ENCODE results near the gene TMEM183A. TPM values are rescaled to one million over a fixed set of nuclear protein-coding genes. Genes with fewer than 3 reads are reported as not detected.

The TMEM183A gene
- total and polyA plus RNA-seq, 2 experiments from 2014 or later = 55.1 to 128 TPM

- TF ChIP-seq POLR2AphosphoS5 (IDR thresholded peaks at IDR 0.05; ENCODE audit: low read depth) (no peak), STAT1 (IDR thresholded peaks at IDR 0.05; ENCODE audit: unreplicated experiment) (no peak), CTCF (conservative IDR thresholded peaks at IDR 0.05; ENCODE audit: low read depth in 2 of 2) (no peak), ZNF331 (CRISPR knock-in tag; IDR thresholded peaks at IDR 0.05; ENCODE audit: low read depth) (no peak)
Observed at GRCh38 chr1:202959276-202959620, 47.9 kb upstream of the TMEM183A start (continued).

GRCh38 chr1:202961220-202961880 lies 45.8 kb upstream of the TMEM183A start:
- peaks cover 7% of the 10 kb centered on the region for H3K27me3 Mint-ChIP-seq (ENCODE audit: insufficient read depth, low read depth, poor library complexity)
- no peak overlapping the region for H3K4me3 ChIP-seq
- H3K9me2 ChIP-seq (ENCODE audit: insufficient read depth) = no peaks in the 10 kb centered on the region
- H3K9me3 Mint-ChIP-seq = no peaks in the 10 kb centered on the region
- TF ChIP-seq CREB1 (CRISPR knock-in tag; IDR thresholded peaks at IDR 0.05; ENCODE audit: low read depth) (no peak), STAT1 (IDR thresholded peaks at IDR 0.05; ENCODE audit: unreplicated experiment) (no peak), NANOG (IDR thresholded peaks at IDR 0.05; ENCODE audit: borderline replicate concordance) (no peak), CTCF (conservative IDR thresholded peaks at IDR 0.05; ENCODE audit: low read depth in 2 of 2) (no peak)
- TF ChIP-seq, protein P1, sequence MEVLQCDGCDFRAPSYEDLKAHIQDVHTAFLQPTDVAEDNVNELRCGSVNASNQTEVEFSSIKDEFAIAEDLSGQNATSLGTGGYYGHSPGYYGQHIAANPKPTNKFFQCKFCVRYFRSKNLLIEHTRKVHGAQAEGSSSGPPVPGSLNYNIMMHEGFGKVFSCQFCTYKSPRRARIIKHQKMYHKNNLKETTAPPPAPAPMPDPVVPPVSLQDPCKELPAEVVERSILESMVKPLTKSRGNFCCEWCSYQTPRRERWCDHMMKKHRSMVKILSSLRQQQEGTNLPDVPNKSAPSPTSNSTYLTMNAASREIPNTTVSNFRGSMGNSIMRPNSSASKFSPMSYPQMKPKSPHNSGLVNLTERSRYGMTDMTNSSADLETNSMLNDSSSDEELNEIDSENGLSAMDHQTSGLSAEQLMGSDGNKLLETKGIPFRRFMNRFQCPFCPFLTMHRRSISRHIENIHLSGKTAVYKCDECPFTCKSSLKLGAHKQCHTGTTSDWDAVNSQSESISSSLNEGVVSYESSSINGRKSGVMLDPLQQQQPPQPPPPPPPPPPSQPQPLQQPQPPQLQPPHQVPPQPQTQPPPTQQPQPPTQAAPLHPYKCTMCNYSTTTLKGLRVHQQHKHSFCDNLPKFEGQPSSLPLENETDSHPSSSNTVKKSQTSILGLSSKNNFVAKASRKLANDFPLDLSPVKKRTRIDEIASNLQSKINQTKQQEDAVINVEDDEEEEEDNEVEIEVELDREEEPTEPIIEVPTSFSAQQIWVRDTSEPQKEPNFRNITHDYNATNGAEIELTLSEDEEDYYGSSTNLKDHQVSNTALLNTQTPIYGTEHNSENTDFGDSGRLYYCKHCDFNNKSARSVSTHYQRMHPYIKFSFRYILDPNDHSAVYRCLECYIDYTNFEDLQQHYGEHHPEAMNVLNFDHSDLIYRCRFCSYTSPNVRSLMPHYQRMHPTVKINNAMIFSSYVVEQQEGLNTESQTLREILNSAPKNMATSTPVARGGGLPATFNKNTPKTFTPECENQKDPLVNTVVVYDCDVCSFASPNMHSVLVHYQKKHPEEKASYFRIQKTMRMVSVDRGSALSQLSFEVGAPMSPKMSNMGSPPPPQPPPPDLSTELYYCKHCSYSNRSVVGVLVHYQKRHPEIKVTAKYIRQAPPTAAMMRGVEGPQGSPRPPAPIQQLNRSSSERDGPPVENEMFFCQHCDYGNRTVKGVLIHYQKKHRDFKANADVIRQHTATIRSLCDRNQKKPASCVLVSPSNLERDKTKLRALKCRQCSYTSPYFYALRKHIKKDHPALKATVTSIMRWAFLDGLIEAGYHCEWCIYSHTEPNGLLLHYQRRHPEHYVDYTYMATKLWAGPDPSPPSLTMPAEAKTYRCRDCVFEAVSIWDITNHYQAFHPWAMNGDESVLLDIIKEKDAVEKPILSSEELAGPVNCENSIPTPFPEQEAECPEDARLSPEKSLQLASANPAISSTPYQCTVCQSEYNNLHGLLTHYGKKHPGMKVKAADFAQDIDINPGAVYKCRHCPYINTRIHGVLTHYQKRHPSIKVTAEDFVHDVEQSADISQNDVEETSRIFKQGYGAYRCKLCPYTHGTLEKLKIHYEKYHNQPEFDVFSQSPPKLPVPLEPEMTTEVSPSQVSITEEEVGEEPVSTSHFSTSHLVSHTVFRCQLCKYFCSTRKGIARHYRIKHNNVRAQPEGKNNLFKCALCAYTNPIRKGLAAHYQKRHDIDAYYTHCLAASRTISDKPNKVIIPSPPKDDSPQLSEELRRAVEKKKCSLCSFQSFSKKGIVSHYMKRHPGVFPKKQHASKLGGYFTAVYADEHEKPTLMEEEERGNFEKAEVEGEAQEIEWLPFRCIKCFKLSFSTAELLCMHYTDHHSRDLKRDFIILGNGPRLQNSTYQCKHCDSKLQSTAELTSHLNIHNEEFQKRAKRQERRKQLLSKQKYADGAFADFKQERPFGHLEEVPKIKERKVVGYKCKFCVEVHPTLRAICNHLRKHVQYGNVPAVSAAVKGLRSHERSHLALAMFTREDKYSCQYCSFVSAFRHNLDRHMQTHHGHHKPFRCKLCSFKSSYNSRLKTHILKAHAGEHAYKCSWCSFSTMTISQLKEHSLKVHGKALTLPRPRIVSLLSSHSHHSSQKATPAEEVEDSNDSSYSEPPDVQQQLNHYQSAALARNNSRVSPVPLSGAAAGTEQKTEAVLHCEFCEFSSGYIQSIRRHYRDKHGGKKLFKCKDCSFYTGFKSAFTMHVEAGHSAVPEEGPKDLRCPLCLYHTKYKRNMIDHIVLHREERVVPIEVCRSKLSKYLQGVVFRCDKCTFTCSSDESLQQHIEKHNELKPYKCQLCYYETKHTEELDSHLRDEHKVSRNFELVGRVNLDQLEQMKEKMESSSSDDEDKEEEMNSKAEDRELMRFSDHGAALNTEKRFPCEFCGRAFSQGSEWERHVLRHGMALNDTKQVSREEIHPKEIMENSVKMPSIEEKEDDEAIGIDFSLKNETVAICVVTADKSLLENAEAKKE (CRISPR knock-in tag; IDR thresholded peaks at IDR 0.05) = no peak
- H3K4me3 Mint-ChIP-seq = no peak overlapping the region
- H3K79me2 ChIP-seq (replicated peaks; ENCODE audit: insufficient read depth) = peaks cover 15% of the 10 kb centered on the region
- H3F3A ChIP-seq (replicated peaks; ENCODE audit: low read depth) = no peaks in the 10 kb centered on the region
- H2AFZ ChIP-seq = no peak overlapping the region
- no peak overlapping the region; the same call in 1 of the 2 replicates for H3K27ac Mint-ChIP-seq
- H3K4me2 ChIP-seq = no peak overlapping the region
- H3K27ac ChIP-seq (ENCODE audit: low read depth) = no peak overlapping the region
- H3K4me1 ChIP-seq (ENCODE audit: insufficient read depth) = peaks cover 5% of the 10 kb centered on the region; the same call in 1 of the 2 replicates
- peaks cover 12% of the 10 kb centered on the region for H4K20me1 ChIP-seq (replicated peaks; ENCODE audit: insufficient read depth)
- DNase-seq (ENCODE audit: low spot score) (no peak), ATAC-seq (no peak)
- no peaks in the 10 kb centered on the region for H3K27me3 ChIP-seq (ENCODE audit: insufficient read depth)
- peaks cover 6% of the 10 kb centered on the region; the same call in 1 of the 2 replicates for H3K36me3 ChIP-seq (ENCODE audit: insufficient read depth)
- peaks cover 8% of the 10 kb centered on the region; the same call in 2 of the 3 replicates for H3K36me3 Mint-ChIP-seq (ENCODE audit: low read depth)
- H3K4me1 Mint-ChIP-seq = peaks cover 9% of the 10 kb centered on the region
